ENCODE measurements around the gene PES1.
"Not testable (repeated sequence)": the region's sequence is repeated elsewhere in the genome, so short reads cannot be mapped to it uniquely, and the experiment has no call there.

The PES1 gene

GRCh38 chr22:30607939-30608338 is 16.2 kb upstream of the PES1 start:
- DNase-seq (ENCODE audit: low read depth): no peak

- no peak for DNase-seq (ENCODE audit: low read depth)
These were observed 15.7 kb upstream of the PES1 start for GRCh38 chr22:30607300-30607930.

GRCh38 chr22:30606455-30607299 is 15.0 kb upstream of the PES1 start, which contains the start of gene TCN2:
TCN2 (plus strand) TSS chr22:30607174; CDS start chr22:30607332, 158 bp downstream.
- no peak for DNase-seq (ENCODE audit: low read depth)

- DNase-seq (ENCODE audit: low read depth): no peak
These were observed 13.9 kb upstream of the PES1 start for GRCh38 chr22:30605449-30606110.

GRCh38 chr22:30604723-30605122 is 13.0 kb upstream of the PES1 start:
- no peak for DNase-seq (ENCODE audit: low read depth)

- no peak for DNase-seq (ENCODE audit: low read depth)
These were observed 12.1 kb upstream of the PES1 start for GRCh38 chr22:30603801-30604200.

GRCh38 chr22:30602049-30602448 is 10.3 kb upstream of the PES1 start:
- DNase-seq (ENCODE audit: low read depth): no peak

GRCh38 chr22:30601464-30601863 is 9.8 kb upstream of the PES1 start:
- no peak for DNase-seq (ENCODE audit: low read depth)

- DNase-seq (ENCODE audit: low read depth): no peak
These were observed 9.2 kb upstream of the PES1 start for GRCh38 chr22:30600921-30601320.

- DNase-seq (ENCODE audit: low read depth): no peak
These were observed 7.3 kb upstream of the PES1 start for GRCh38 chr22:30598986-30599385.

- DNase-seq (ENCODE audit: low read depth): no peak
These were observed 5.2 kb upstream of the PES1 start for GRCh38 chr22:30596886-30597285.

GRCh38 chr22:30596199-30596598 is 4.5 kb upstream of the PES1 start:
- no peak for DNase-seq (ENCODE audit: low read depth)

GRCh38 chr22:30592360-30592713 is 627 bp upstream of the PES1 start:
- DNase-seq (ENCODE audit: low read depth): not testable (repeated sequence)

- no peak for DNase-seq (ENCODE audit: low read depth)
These were observed 521 bp downstream of the PES1 start for GRCh38 chr22:30591191-30591587.

GRCh38 chr22:30586414-30586813 is 5.3 kb downstream of the PES1 start:
- no peak for DNase-seq (ENCODE audit: low read depth)

GRCh38 chr22:30584441-30584840 is 7.3 kb downstream of the PES1 start:
- no peak for DNase-seq (ENCODE audit: low read depth)

- no peak for DNase-seq (ENCODE audit: low read depth)
These were observed 8.7 kb downstream of the PES1 start for GRCh38 chr22:30582788-30583545.

- no peak for DNase-seq (ENCODE audit: low read depth)
These were observed 9.7 kb downstream of the PES1 start for GRCh38 chr22:30582051-30582450.

GRCh38 chr22:30580896-30581295 is 10.8 kb downstream of the PES1 start:
- DNase-seq (ENCODE audit: low read depth): no peak

- DNase-seq (ENCODE audit: low read depth): no peak
These were observed 13.2 kb downstream of the PES1 start for GRCh38 chr22:30578481-30578880.

- DNase-seq (ENCODE audit: low read depth): no peak
These were observed 15.9 kb downstream of the PES1 start for GRCh38 chr22:30575859-30576258.

- DNase-seq (ENCODE audit: low read depth): no peak
These were observed 16.6 kb downstream of the PES1 start for GRCh38 chr22:30574997-30575671.
